Measurements from ENCODE around the gene DCUN1D1.

DCUN1D1 gene

DNA sequence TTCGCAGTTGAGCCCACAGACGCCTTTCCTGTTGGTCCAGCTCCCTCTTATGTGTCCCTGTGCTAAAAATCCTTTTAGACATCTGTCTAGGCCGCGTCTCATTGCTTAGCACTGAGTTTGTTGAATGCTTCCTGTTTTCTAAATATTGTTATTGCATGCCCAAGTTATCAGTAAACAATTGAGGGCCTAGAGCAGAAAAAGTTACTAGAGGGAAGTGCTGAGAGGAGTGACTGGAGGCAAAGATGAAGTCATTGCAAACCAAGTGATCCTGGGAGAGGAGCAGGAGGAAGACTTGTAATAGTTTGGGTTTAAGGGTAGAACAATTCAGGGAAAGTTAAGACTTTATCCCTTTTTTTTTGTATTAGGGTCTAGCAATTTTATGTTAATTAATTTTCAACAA lies 88.1 kb downstream of the DCUN1D1 start:
- DNase-seq (ENCODE audit: low read depth in 2 of 2), result no peak

DNA sequence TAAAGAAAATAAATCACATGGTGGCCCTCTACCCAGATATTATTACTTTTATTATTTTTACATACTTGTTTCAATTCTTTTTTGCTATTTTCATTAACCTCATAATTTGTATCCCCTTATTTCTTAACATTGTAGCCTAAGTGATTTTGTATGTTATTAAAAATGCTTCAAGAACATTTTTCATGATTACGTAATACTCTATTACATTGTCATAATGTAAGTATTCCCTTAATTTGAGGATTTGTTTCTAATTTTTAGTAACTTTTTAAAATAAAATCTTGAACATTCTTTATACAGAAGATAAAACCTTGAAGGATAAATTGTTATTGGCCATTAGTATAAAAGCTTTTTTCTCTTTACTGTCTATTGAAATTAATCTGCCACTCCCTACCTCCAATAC lies 89.0 kb downstream of the DCUN1D1 start:
- no peak for DNase-seq (ENCODE audit: low read depth in 2 of 2)

DNA sequence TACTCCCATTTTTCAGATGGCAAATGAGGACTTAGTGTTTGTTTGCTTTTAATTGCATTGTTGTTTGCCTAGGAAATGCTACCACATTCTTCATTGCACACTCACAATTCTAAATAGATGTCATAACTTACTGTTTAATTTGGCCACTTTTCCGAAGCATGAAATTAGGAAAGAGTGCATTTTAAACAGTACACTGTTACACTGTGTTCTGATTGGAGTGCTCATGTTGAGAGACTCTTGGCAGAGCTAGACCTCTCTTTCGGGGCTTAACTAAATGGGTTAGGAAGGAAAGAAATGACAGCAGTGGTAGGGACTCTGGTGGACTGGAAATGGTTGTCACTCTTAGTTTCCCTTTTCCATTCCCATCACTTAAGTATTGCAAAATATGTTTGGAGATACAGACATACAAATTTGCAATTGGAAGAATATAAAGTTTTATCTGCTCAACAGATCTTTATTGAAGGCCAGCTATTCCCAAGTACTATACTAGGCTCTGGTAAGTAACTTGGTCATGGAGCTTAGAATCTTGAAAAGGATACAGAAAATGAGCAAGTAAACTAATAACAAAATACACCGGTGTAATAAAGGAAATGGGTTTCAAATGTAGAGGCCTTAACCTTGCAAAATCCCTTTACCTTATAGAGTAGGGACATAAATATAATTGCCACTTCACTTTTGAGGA lies 90.2 kb downstream of the DCUN1D1 start:
- DNase-seq (ENCODE audit: low read depth in 2 of 2), result no peak

All from stimulated activated CD4-positive, alpha-beta T cell treated with anti-CD3 and anti-CD28 coated beads, Interleukin-12 subunit alpha, Interleukin-12 subunit beta, amount 100 ng/mL, for 24 hours (primary cell).